Measurements from ENCODE around the gene GYG1.
A peak's percentile ranks its signal among the peaks of the same experiment; 100 is the strongest.

GYG1 gene

GRCh38 chr3:148991219-148992026 is at the start of gene GYG1:
Gene GYG1, plus strand, starts transcription at chr3:148991540. Its CDS starts 101 bp downstream, at chr3:148991641.
- peaks cover 10% of the 10 kb centered on the region for H3K4me1 ChIP-seq (ENCODE audit: control insufficient read depth, low read depth, low read length)
- H3K27me3 ChIP-seq (ENCODE audit: control insufficient read depth, insufficient read depth, low read length), result peaks cover 20% of the 10 kb centered on the region
- peaks cover 5% of the 10 kb centered on the region for H3K36me3 ChIP-seq (ENCODE audit: control insufficient read depth, low read depth, low read length)
- peak within 1 kb of the TSS; percentile 60 for H3K9ac ChIP-seq (ENCODE audit: low read length)
- H3K27ac ChIP-seq (ENCODE audit: low read length), result no peak within 1 kb of the TSS
- peak within 1 kb of the TSS; percentile 71 for H3K4me3 ChIP-seq (ENCODE audit: low read length)
- no peaks in the 10 kb centered on the region for H3K9me3 ChIP-seq (ENCODE audit: control insufficient read depth, low read depth, low read length)

GRCh38 chr3:148943506-148944205 is 47.7 kb upstream of the GYG1 start:
- no peak overlapping the region for H3K9ac ChIP-seq (ENCODE audit: low read length)
- no peak overlapping the region for H3K27ac ChIP-seq (ENCODE audit: low read length)
- H3K4me1 ChIP-seq (ENCODE audit: control insufficient read depth, low read depth, low read length), result no peaks in the 10 kb centered on the region
- H3K27me3 ChIP-seq (ENCODE audit: control insufficient read depth, insufficient read depth, low read length), result no peaks in the 10 kb centered on the region
- H3K9me3 ChIP-seq (ENCODE audit: control insufficient read depth, low read depth, low read length), result no peaks in the 10 kb centered on the region
- no peak overlapping the region for H3K4me3 ChIP-seq (ENCODE audit: low read length)
- no peaks in the 10 kb centered on the region for H3K36me3 ChIP-seq (ENCODE audit: control insufficient read depth, low read depth, low read length)

GRCh38 chr3:148945116-148945515 is 46.2 kb upstream of the GYG1 start:
- Histone ChIP-seq H3K27ac (ENCODE audit: low read length) (no peak overlapping the region), H3K9me3 (ENCODE audit: control insufficient read depth, low read depth, low read length) (no peaks in the 10 kb centered on the region), H3K9ac (ENCODE audit: low read length) (no peak overlapping the region), H3K36me3 (ENCODE audit: control insufficient read depth, low read depth, low read length) (no peaks in the 10 kb centered on the region), H3K4me3 (ENCODE audit: low read length) (no peak overlapping the region), H3K4me1 (ENCODE audit: control insufficient read depth, low read depth, low read length) (no peaks in the 10 kb centered on the region), H3K27me3 (ENCODE audit: control insufficient read depth, insufficient read depth, low read length) (no peaks in the 10 kb centered on the region)

- Histone ChIP-seq H3K27ac (ENCODE audit: low read length) (no peak overlapping the region), H3K9me3 (ENCODE audit: control insufficient read depth, low read depth, low read length) (no peaks in the 10 kb centered on the region), H3K27me3 (ENCODE audit: control insufficient read depth, insufficient read depth, low read length) (no peaks in the 10 kb centered on the region), H3K4me3 (ENCODE audit: low read length) (no peak overlapping the region), H3K9ac (ENCODE audit: low read length) (no peak overlapping the region), H3K4me1 (ENCODE audit: control insufficient read depth, low read depth, low read length) (no peaks in the 10 kb centered on the region), H3K36me3 (ENCODE audit: control insufficient read depth, low read depth, low read length) (no peaks in the 10 kb centered on the region)
These were observed 42.3 kb upstream of the GYG1 start for GRCh38 chr3:148948913-148949657.

- H3K36me3 ChIP-seq (ENCODE audit: control insufficient read depth, low read depth, low read length), result no peaks in the 10 kb centered on the region
- no peak overlapping the region for H3K4me3 ChIP-seq (ENCODE audit: low read length)
- H3K9ac ChIP-seq (ENCODE audit: low read length), result no peak overlapping the region
- no peaks in the 10 kb centered on the region for H3K9me3 ChIP-seq (ENCODE audit: control insufficient read depth, low read depth, low read length)
- H3K27me3 ChIP-seq (ENCODE audit: control insufficient read depth, insufficient read depth, low read length), result no peaks in the 10 kb centered on the region
- H3K27ac ChIP-seq (ENCODE audit: low read length), result no peak overlapping the region
- peaks cover 2% of the 10 kb centered on the region for H3K4me1 ChIP-seq (ENCODE audit: control insufficient read depth, low read depth, low read length)
These were observed 40.5 kb upstream of the GYG1 start for GRCh38 chr3:148950806-148951205.

- no peaks in the 10 kb centered on the region for H3K9me3 ChIP-seq (ENCODE audit: control insufficient read depth, low read depth, low read length)
- no peaks in the 10 kb centered on the region for H3K36me3 ChIP-seq (ENCODE audit: control insufficient read depth, low read depth, low read length)
- H3K9ac ChIP-seq (ENCODE audit: low read length), result no peak overlapping the region
- no peak overlapping the region for H3K27ac ChIP-seq (ENCODE audit: low read length)
- H3K27me3 ChIP-seq (ENCODE audit: control insufficient read depth, insufficient read depth, low read length), result no peaks in the 10 kb centered on the region
- H3K4me3 ChIP-seq (ENCODE audit: low read length), result no peak overlapping the region
- H3K4me1 ChIP-seq (ENCODE audit: control insufficient read depth, low read depth, low read length), result peaks cover 6% of the 10 kb centered on the region
These were observed 39.6 kb upstream of the GYG1 start for GRCh38 chr3:148951599-148952361.

- no peaks in the 10 kb centered on the region for H3K9me3 ChIP-seq (ENCODE audit: control insufficient read depth, low read depth, low read length)
- H3K9ac ChIP-seq (ENCODE audit: low read length), result no peak overlapping the region
- peaks cover 6% of the 10 kb centered on the region for H3K4me1 ChIP-seq (ENCODE audit: control insufficient read depth, low read depth, low read length)
- H3K36me3 ChIP-seq (ENCODE audit: control insufficient read depth, low read depth, low read length), result no peaks in the 10 kb centered on the region
- no peak overlapping the region for H3K27ac ChIP-seq (ENCODE audit: low read length)
- H3K27me3 ChIP-seq (ENCODE audit: control insufficient read depth, insufficient read depth, low read length), result no peaks in the 10 kb centered on the region
- H3K4me3 ChIP-seq (ENCODE audit: low read length), result no peak overlapping the region
These were observed 38.2 kb upstream of the GYG1 start for GRCh38 chr3:148953094-148953493.

GRCh38 chr3:148954981-148955380 is 36.4 kb upstream of the GYG1 start:
- Histone ChIP-seq H3K4me3 (ENCODE audit: low read length) (no peak overlapping the region), H3K4me1 (ENCODE audit: control insufficient read depth, low read depth, low read length) (peaks cover 6% of the 10 kb centered on the region), H3K9me3 (ENCODE audit: control insufficient read depth, low read depth, low read length) (no peaks in the 10 kb centered on the region)

GRCh38 chr3:148955544-148956346 is 35.6 kb upstream of the GYG1 start:
- H3K4me1 ChIP-seq (ENCODE audit: control insufficient read depth, low read depth, low read length), result peaks cover 6% of the 10 kb centered on the region

More at GRCh38 chr3:148954981-148955380, 36.4 kb upstream of the GYG1 start:
- H3K27me3 ChIP-seq (ENCODE audit: control insufficient read depth, insufficient read depth, low read length), result no peaks in the 10 kb centered on the region
- H3K9ac ChIP-seq (ENCODE audit: low read length), result no peak overlapping the region
- no peak overlapping the region for H3K27ac ChIP-seq (ENCODE audit: low read length)
- H3K36me3 ChIP-seq (ENCODE audit: control insufficient read depth, low read depth, low read length), result no peaks in the 10 kb centered on the region

GRCh38 chr3:148957586-148957985 is 33.8 kb upstream of the GYG1 start:
- H3K27ac ChIP-seq (ENCODE audit: low read length), result no peak overlapping the region
- H3K36me3 ChIP-seq (ENCODE audit: control insufficient read depth, low read depth, low read length), result no peaks in the 10 kb centered on the region
- H3K4me1 ChIP-seq (ENCODE audit: control insufficient read depth, low read depth, low read length), result peaks cover 6% of the 10 kb centered on the region
- no peaks in the 10 kb centered on the region for H3K27me3 ChIP-seq (ENCODE audit: control insufficient read depth, insufficient read depth, low read length)
- no peak overlapping the region for H3K4me3 ChIP-seq (ENCODE audit: low read length)
- H3K9me3 ChIP-seq (ENCODE audit: control insufficient read depth, low read depth, low read length), result no peaks in the 10 kb centered on the region
- no peak overlapping the region for H3K9ac ChIP-seq (ENCODE audit: low read length)

More at GRCh38 chr3:148955544-148956346, 35.6 kb upstream of the GYG1 start:
- Histone ChIP-seq H3K27me3 (ENCODE audit: control insufficient read depth, insufficient read depth, low read length) (no peaks in the 10 kb centered on the region), H3K9me3 (ENCODE audit: control insufficient read depth, low read depth, low read length) (no peaks in the 10 kb centered on the region), H3K9ac (ENCODE audit: low read length) (no peak overlapping the region), H3K36me3 (ENCODE audit: control insufficient read depth, low read depth, low read length) (no peaks in the 10 kb centered on the region), H3K4me3 (ENCODE audit: low read length) (no peak overlapping the region), H3K27ac (ENCODE audit: low read length) (no peak overlapping the region)

Data from iPS-18a (cell line).